NB4 (cell line): ENCODE data around the gene AR.

Source experiments
- DNase-seq: peaks from one replicate; pipeline ENCODE4 v3.0.0; 2010; ENCODE audit warnings: low read depth
- H3K4me3 ChIP-seq: one replicate; pipeline ENCODE4 v1.5.1; 2011; ENCODE audit warnings: mild to moderate bottlenecking, low read depth, low read length, moderate library complexity
- CTCF ChIP-seq: IDR thresholded peaks from one replicate; pipeline ENCODE4 v1.5.1; 2012; ENCODE audit warnings: low read depth, low read length
- MAX ChIP-seq: IDR thresholded peaks from 2 replicates; pipeline ENCODE4 v1.6.1; 2011; ENCODE audit warnings: low read depth, low read length
- MYC ChIP-seq: IDR thresholded peaks from 2 replicates; pipeline ENCODE4 v1.6.1; 2011; ENCODE audit warnings: low read depth, low read length
- POLR2A ChIP-seq: IDR thresholded peaks from 2 replicates; pipeline ENCODE4 v1.6.1; 2011; ENCODE audit warnings: mild to moderate bottlenecking; ENCODE audit not compliant: insufficient read length; ENCODE audit errors: extremely low read depth

AR gene

GRCh38 chrX:67545036-67545821 lies 1.4 kb downstream of the AR start:
- TF ChIP-seq MAX, result no peak
- TF ChIP-seq MYC, result no peak
- TF ChIP-seq CTCF, result no peak
- TF ChIP-seq POLR2A, result no peak
- DNase-seq, result peak; percentile 11
- H3K4me3 ChIP-seq, result no peak overlapping the region

GRCh38 chrX:67545893-67546495 lies 2.2 kb downstream of the AR start:
- DNase-seq, result peak; percentile 1
- no peak overlapping the region for H3K4me3 ChIP-seq
- TF ChIP-seq MAX, result no peak
- TF ChIP-seq MYC, result no peak
- TF ChIP-seq CTCF, result no peak
- no peak for TF ChIP-seq POLR2A

- TF ChIP-seq MAX (no peak), MYC (no peak), CTCF (no peak), POLR2A (no peak)
- no peak for DNase-seq
- H3K4me3 ChIP-seq, result no peak overlapping the region
Observed at GRCh38 chrX:67546496-67547423, 2.9 kb downstream of the AR start.

- DNase-seq, result peak; percentile 49
- no peak overlapping the region for H3K4me3 ChIP-seq
- TF ChIP-seq POLR2A (no peak), MAX (no peak), CTCF (peak; percentile 70), MYC (no peak)
Observed at GRCh38 chrX:67555578-67556203, 11.9 kb downstream of the AR start.

- TF ChIP-seq CTCF (no peak), MYC (no peak), POLR2A (no peak), MAX (no peak)
- DNase-seq, result no peak
- no peak overlapping the region for H3K4me3 ChIP-seq
Observed at GRCh38 chrX:67558267-67558666, 14.4 kb downstream of the AR start.
